HCT116 (cell line): Measurements from ENCODE around the gene CASK. TPM values are rescaled to one million over a fixed set of nuclear protein-coding genes. Genes with fewer than 3 reads are reported as not detected.

ENCODE experiments used
- ATAC-seq: fragments of 200-7000 bp; cut with Tn5 transposase; 2 replicates; pipeline ENCODE4 v1.9.1; 2020; ENCODE audit warnings: mild to moderate bottlenecking, moderate library complexity
- BruUV-seq: library from RNA; stranded (reverse); fragments of 400-500 nt; replicated peaks from 2 replicates; lab custom pipeline; 2021; lab: Mats Ljungman, UMichigan
- CTCF ChIA-PET: fragments of 300-600 bp; sonication (Branson Sonifier 250); formaldehyde crosslinking; loops from one replicate; lab custom pipeline; 2021; ENCODE audit warnings: antibody characterized with exemption; lab: Charles Lee
- POLR2A ChIA-PET: fragments of 300-600, 350-600 bp; sonication (Branson Sonifier 250); formaldehyde crosslinking; loops from one replicate; lab custom pipeline; 2021; ENCODE audit warnings: antibody characterized with exemption; lab: Charles Lee
- RAD21 ChIA-PET, 2 experiments: fragments of 300-600 bp; sonication (Branson Sonifier 250); formaldehyde crosslinking; loops; one replicate each; lab custom pipeline; 2023; ENCODE audit warnings: low total read pairs in 2 of 2; ENCODE audit not compliant: uncharacterized antibody in 2 of 2, unreplicated experiment in 2 of 2, low non-redundant PET in 1 of 2; lab: Charles Lee
- DNase-seq: peaks from one replicate; pipeline ENCODE4 v3.0.0-alpha.2; 2010; ENCODE audit warnings: low read depth, low spot score
- H2AFZ ChIP-seq: fragments of 200-600 bp; shearing (Covaris generic), sonication (generic); 2 replicates; pipeline ENCODE4 v1.6.1; 2017; ENCODE audit warnings: low read depth, mixed run types, mixed read lengths, antibody characterized with exemption, low read length; ENCODE audit not compliant: poor library complexity, severe bottlenecking
- H3K27ac ChIP-seq: 2 replicates; pipeline ENCODE4 v1.5.1; 2012; ENCODE audit warnings: low read depth, low read length
- H3K27me3 ChIP-seq: fragments of 200-600 bp; sonication (generic); 2 replicates; pipeline ENCODE4 v1.6.1; 2016; ENCODE audit warnings: mixed run types, low read length, mixed read lengths; ENCODE audit not compliant: insufficient read depth
- H3K36me3 ChIP-seq, 2 experiments: fragments of 200-500 bp in 1 of 2; fragments of 200-600 bp in 1 of 2; sonication (Bioruptor generic) in 1 of 2; sonication (generic) in 1 of 2; 2 replicates each; pipeline versions ENCODE4 v1.5.1 to v1.6.1; 2014 to 2016; ENCODE audit warnings: low read length in 2 of 2, inconsistent platforms in 1 of 2, mixed read lengths in 1 of 2, mixed run types in 1 of 2; ENCODE audit not compliant: insufficient read depth in 2 of 2, control insufficient read depth in 1 of 2
- H3K4me1 ChIP-seq, 2 experiments: fragments of 200-600 bp in 1 of 2; sonication (generic) in 1 of 2; 2 replicates each; pipeline versions ENCODE4 v1.5.1 to v1.6.1; 2012 to 2017; ENCODE audit warnings: low read length in 2 of 2, inconsistent platforms in 1 of 2, mild to moderate bottlenecking in 1 of 2, mixed read lengths in 1 of 2, mixed run types in 1 of 2, moderate library complexity in 1 of 2; ENCODE audit not compliant: insufficient read depth in 2 of 2, control insufficient read depth in 1 of 2
- H3K4me2 ChIP-seq: fragments of 200-600 bp; sonication (generic); 2 replicates; pipeline ENCODE4 v1.6.1; 2017; ENCODE audit warnings: mixed run types, low read length, mixed read lengths
- H3K4me3 ChIP-seq, 2 experiments: fragments of 200-600 bp in 1 of 2; sonication (generic) in 1 of 2; replicated peaks in 1 of 2; 2 replicates each; pipeline ENCODE4 v1.5.1; 2011 to 2016; ENCODE audit warnings: low read length in 2 of 2, control low read depth in 1 of 2, low read depth in 1 of 2, mild to moderate bottlenecking in 1 of 2, mixed read lengths in 1 of 2, mixed run types in 1 of 2
- H3K79me2 ChIP-seq: fragments of 200-600 bp; sonication (generic); 2 replicates; pipeline ENCODE4 v1.6.1; 2017; ENCODE audit warnings: mild to moderate bottlenecking, mixed run types, low read length, moderate library complexity, mixed read lengths; ENCODE audit not compliant: insufficient read depth
- H3K9ac ChIP-seq: fragments of 200-600 bp; sonication (generic); 2 replicates; pipeline ENCODE4 v1.6.1; 2016; ENCODE audit warnings: low read length, mixed read lengths
- H3K9me2 ChIP-seq: fragments of 200-600 bp; sonication (generic), shearing (Covaris generic); 2 replicates; pipeline ENCODE4 v1.6.1; 2017; ENCODE audit warnings: mixed run types, mild to moderate bottlenecking, moderate library complexity; ENCODE audit not compliant: insufficient read depth
- H3K9me3 ChIP-seq, 2 experiments: fragments of 200-500 bp in 1 of 2; fragments of 200-600 bp in 1 of 2; sonication (Bioruptor generic) in 1 of 2; sonication (generic) in 1 of 2; 2 replicates each; pipeline ENCODE4 v1.6.1; 2014 to 2017; ENCODE audit warnings: low read length in 2 of 2, mixed read lengths in 2 of 2, inconsistent platforms in 1 of 2, low read depth in 1 of 2, mild to moderate bottlenecking in 1 of 2, mixed run types in 1 of 2, moderate library complexity in 1 of 2; ENCODE audit not compliant: control insufficient read depth in 1 of 2, insufficient read depth in 1 of 2
- H4K20me1 ChIP-seq: fragments of 200-600 bp; sonication (generic), shearing (Covaris generic); 2 replicates; pipeline ENCODE4 v1.6.1; 2017; ENCODE audit warnings: mixed run types, mild to moderate bottlenecking, moderate library complexity; ENCODE audit not compliant: insufficient read depth
- ATF3 ChIP-seq: IDR thresholded peaks from 2 replicates; pipeline ENCODE4 v1.6.1; 2012
- CBX3 ChIP-seq: IDR thresholded peaks from 2 replicates; pipeline ENCODE4 v1.6.1; 2012; ENCODE audit warnings: low read depth
- CEBPB ChIP-seq: IDR thresholded peaks from 2 replicates; pipeline ENCODE4 v1.6.1; 2012; ENCODE audit warnings: low read depth
- EGR1 ChIP-seq: IDR thresholded peaks from 2 replicates; pipeline ENCODE4 v1.6.1; 2012; ENCODE audit warnings: low read depth
- ELF1 ChIP-seq: IDR thresholded peaks from 2 replicates; pipeline ENCODE4 v1.6.1; 2012; ENCODE audit warnings: low read depth, borderline replicate concordance
- EZH2phosphoT487 ChIP-seq: fragments of 200-600 bp; IDR thresholded peaks from 2 replicates; pipeline ENCODE4 v1.6.1; 2018; ENCODE audit warnings: antibody characterized with exemption, borderline replicate concordance
- FOSL1 ChIP-seq: IDR thresholded peaks from 2 replicates; pipeline ENCODE4 v1.6.1; 2012; ENCODE audit warnings: low read depth
- POLR2A ChIP-seq: IDR thresholded peaks from 2 replicates; pipeline ENCODE4 v1.7.0; 2011; ENCODE audit warnings: borderline replicate concordance; ENCODE audit not compliant: insufficient read depth, insufficient read length; ENCODE audit errors: extremely low read depth
- POLR2AphosphoS5 ChIP-seq: IDR thresholded peaks from 2 replicates; pipeline ENCODE4 v1.6.1; 2011; ENCODE audit warnings: mild to moderate bottlenecking, low read depth, low read length, moderate library complexity
- RAD21 ChIP-seq: IDR thresholded peaks from 2 replicates; pipeline ENCODE4 v1.6.1; 2012; ENCODE audit warnings: low read depth, mild to moderate bottlenecking
- TCF7L2 ChIP-seq: IDR thresholded peaks from 2 replicates; pipeline ENCODE4 v1.7.0; 2011; ENCODE audit warnings: borderline replicate concordance, inconsistent platforms; ENCODE audit not compliant: insufficient read depth, insufficient read length; ENCODE audit errors: extremely low read depth
- ZBTB33 ChIP-seq: IDR thresholded peaks from 2 replicates; pipeline ENCODE4 v1.6.1; 2011; ENCODE audit warnings: mild to moderate bottlenecking, low read length, moderate library complexity; ENCODE audit not compliant: insufficient replicate concordance; ENCODE audit errors: extremely low read depth
- ZNF274 ChIP-seq: fragments of 200-500 bp; sonication (Bioruptor generic); IDR thresholded peaks from 2 replicates; pipeline ENCODE4 v1.6.1; 2014; ENCODE audit warnings: mild to moderate bottlenecking, low read depth, low read length, inconsistent platforms
- intact Hi-C: fragments of 100-400 bp; cut with micrococcal nuclease; formaldehyde crosslinking; loops from 2 replicates; pipeline ENCODE4 v1.10.0; 2022
- total RNA-seq: library from RNA; stranded (reverse); gene quantifications from one replicate; pipeline ENCODE4 v1.2.1, GENCODE V29; 2021; ENCODE audit not compliant: unreplicated experiment

The CASK gene
- total RNA-seq, 1 experiment from 2014 or later = 39.0 TPM

- no peak for ATAC-seq
- H4K20me1 ChIP-seq = no peaks in the 10 kb centered on the region
- H3K27me3 ChIP-seq = no peaks in the 10 kb centered on the region
- intact Hi-C loops = no loop called here
- no peak overlapping the region for H2AFZ ChIP-seq
- BruUV-seq = no TSS peak
- H3K9me3 ChIP-seq = no peaks in the 10 kb centered on the region
- H3K79me2 ChIP-seq = no peaks in the 10 kb centered on the region
- H3K4me1 ChIP-seq = no peaks in the 10 kb centered on the region
- no peak for DNase-seq
- no peak for TF ChIP-seq RAD21
- no peak for TF ChIP-seq FOSL1
- TF ChIP-seq ZBTB33 = no peak
- no peak for TF ChIP-seq TCF7L2
- no peak for TF ChIP-seq CEBPB
- TF ChIP-seq ZNF274 = no peak
- TF ChIP-seq ATF3 = no peak
- TF ChIP-seq EZH2phosphoT487 = no peak
- no peak for TF ChIP-seq EGR1
- no peak for TF ChIP-seq POLR2A
- TF ChIP-seq ELF1 = no peak
- no peak for TF ChIP-seq POLR2AphosphoS5
- no peak for TF ChIP-seq CBX3
- TF ChIP-seq, all 23 proteins: peak for 0
- no peaks in the 10 kb centered on the region for H3K9me2 ChIP-seq
- H3K36me3 ChIP-seq = no peaks in the 10 kb centered on the region
- no peak overlapping the region for H3K4me3 ChIP-seq
- RAD21 ChIA-PET = no interaction called here
- H3K4me2 ChIP-seq = no peak overlapping the region
- POLR2A ChIA-PET = no interaction called here
- CTCF ChIA-PET = no interaction called here
- no peak overlapping the region for H3K27ac ChIP-seq
- no peak overlapping the region for H3K9ac ChIP-seq
These were observed 200.3 kb downstream of the CASK start for GRCh38 chrX:41722816-41723618.
